SK-N-SH treated with all-trans-retinoic acid at 6 μM for 48 hours (cell line): ENCODE results near the gene G3BP2.

Source experiments
- ARNTL ChIP-seq: fragments of 450-650 bp; formaldehyde crosslinking; IDR thresholded peaks from 2 replicates; pipeline ENCODE4 v1.5.0; 2020; ENCODE audit warnings: low read depth, mild to moderate bottlenecking, moderate library complexity, borderline replicate concordance
- BACH2 ChIP-seq: fragments of 250-450 bp; sonication (Bioruptor Pico); IDR thresholded peaks from 2 replicates; pipeline ENCODE4 v1.9.0; 2021; ENCODE audit warnings: mild to moderate bottlenecking, borderline replicate concordance
- ISL1 ChIP-seq: fragments of 250-450 bp; sonication (Bioruptor Pico); IDR thresholded peaks from 2 replicates; pipeline ENCODE4 v2.1.2; 2022; ENCODE audit warnings: mild to moderate bottlenecking, moderate library complexity
- PPARA ChIP-seq: fragments of 250-450 bp; sonication (Bioruptor Pico); IDR thresholded peaks from 2 replicates; pipeline ENCODE4 v1.5.0; 2020; ENCODE audit warnings: mild to moderate bottlenecking, borderline replicate concordance
- SNAI2 ChIP-seq: fragments of 250-450 bp; sonication (Bioruptor Pico); IDR thresholded peaks from 2 replicates; pipeline ENCODE4 v1.5.0; 2020; ENCODE audit warnings: mild to moderate bottlenecking, moderate library complexity
- ZFP3 ChIP-seq: fragments of 250-450 bp; sonication (Bioruptor Pico); IDR thresholded peaks from 2 replicates; pipeline ENCODE4 v1.5.0; 2020; ENCODE audit warnings: mild to moderate bottlenecking, moderate library complexity
- TF ChIP-seq, protein P1 (sequence below): fragments of 250-450 bp; sonication (Bioruptor Pico); IDR thresholded peaks from 2 replicates; pipeline ENCODE4 v1.8.0; 2020; ENCODE audit warnings: mild to moderate bottlenecking, moderate library complexity, borderline replicate concordance

DNA sequence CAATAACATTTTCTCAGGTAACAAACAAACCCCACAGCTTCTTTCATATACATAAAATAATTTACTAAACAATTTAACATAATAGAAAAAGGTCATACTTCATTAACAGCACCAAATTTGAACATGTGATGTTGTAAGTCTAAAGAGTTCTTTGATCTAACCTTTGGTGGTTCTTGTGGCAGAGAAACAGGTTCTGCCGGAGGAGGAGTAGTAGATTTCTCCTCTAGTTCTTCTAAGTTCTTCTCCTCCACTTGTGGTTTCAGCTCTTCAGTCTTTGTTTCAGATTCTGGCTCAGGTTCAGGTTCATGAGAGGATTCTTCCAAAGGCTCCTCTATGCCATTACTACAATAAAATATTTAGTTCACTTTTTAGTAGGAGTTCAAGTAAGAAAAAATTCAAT, 18.3 kb downstream of the G3BP2 start:
- TF ChIP-seq PPARA (CRISPR knock-in tag) (no peak), ARNTL (no peak), ZFP3 (CRISPR knock-in tag) (no peak), ISL1 (CRISPR knock-in tag) (no peak), BACH2 (CRISPR knock-in tag) (no peak), SNAI2 (no peak)
- TF ChIP-seq, protein P1, sequence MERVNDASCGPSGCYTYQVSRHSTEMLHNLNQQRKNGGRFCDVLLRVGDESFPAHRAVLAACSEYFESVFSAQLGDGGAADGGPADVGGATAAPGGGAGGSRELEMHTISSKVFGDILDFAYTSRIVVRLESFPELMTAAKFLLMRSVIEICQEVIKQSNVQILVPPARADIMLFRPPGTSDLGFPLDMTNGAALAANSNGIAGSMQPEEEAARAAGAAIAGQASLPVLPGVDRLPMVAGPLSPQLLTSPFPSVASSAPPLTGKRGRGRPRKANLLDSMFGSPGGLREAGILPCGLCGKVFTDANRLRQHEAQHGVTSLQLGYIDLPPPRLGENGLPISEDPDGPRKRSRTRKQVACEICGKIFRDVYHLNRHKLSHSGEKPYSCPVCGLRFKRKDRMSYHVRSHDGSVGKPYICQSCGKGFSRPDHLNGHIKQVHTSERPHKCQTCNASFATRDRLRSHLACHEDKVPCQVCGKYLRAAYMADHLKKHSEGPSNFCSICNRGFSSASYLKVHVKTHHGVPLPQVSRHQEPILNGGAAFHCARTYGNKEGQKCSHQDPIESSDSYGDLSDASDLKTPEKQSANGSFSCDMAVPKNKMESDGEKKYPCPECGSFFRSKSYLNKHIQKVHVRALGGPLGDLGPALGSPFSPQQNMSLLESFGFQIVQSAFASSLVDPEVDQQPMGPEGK: no peak
